Tongue (tissue), 2 donors: Measurements from ENCODE around the gene OPCML. TPM values are rescaled to one million over a fixed set of nuclear protein-coding genes. Genes with fewer than 3 reads are reported as not detected.

ENCODE experiments used
- DNase-seq: peaks from one replicate; pipeline ENCODE4 v3.0.0-alpha.2; 2015
- total RNA-seq: library from RNA; depleted of rRNA; stranded (reverse); fragments of >200 nt; gene quantifications from one replicate; pipeline ENCODE4 v1.2.3, GENCODE V29; 2014

Gene OPCML
- total RNA-seq, 1 donor from 2014 or later = 0.41 TPM

DNA sequence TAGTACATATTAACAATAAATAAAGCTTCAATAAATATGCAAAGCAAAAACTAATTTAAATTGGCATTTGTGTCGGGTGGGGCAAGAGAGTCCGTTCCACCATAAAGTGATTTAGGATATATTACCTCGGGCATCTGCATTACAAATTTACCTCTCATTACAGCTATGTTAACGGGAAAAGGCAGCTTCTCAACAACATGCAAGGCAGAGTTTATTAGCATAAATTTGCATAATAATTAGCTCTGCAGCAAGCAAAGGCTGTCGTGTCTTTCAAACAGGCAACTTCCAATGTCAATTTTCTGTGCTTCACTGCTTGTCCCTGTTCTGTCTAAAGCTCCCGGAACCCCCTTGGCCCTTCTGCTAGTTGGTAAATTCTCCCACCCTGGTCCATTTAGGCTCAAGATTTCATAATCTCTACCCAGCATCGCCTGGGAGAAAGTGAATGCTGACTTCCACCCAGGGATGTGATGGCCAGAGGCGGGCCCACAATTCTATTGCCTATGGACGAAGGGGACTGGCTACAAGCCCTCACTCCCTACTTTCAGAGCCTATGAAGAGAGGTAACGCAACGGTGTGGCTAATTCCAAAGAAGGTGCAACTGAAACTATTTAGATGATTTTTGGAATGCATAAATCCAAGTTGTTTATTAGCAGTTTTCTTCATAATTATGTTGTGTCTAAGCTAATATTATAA is 462.1 kb downstream of the OPCML start:
- no peak for DNase-seq

DNA sequence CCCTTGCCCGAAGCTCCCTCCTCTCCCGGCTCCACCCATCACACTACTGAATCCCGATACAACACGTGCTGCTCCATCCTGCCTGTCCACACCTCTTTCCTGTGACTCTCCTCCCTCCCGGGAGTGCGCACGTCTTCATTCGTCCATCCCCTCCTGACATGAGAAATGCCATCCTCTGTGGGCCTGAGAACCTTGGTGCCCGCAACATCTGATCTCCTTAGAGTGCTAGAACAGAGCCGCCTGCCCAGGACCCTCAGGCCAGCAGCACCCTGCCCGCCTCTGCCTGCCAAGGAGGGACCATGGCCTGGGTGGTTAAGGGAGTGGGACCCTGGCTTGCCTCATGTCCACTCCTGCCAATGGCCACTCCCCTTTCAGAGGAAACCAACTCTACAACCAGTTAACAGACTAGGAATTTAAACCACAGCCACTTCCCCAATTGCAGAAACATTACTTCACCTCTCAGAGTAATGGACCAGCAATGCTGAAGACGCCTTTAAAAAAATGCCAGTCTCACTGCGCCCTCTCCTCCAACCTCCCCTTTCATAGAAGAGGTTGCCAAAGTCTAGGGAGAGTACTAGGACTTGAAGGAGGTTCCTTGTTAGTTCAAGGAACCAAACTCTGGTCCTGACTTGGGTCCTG is 466.3 kb downstream of the OPCML start:
- DNase-seq = no peak

DNA sequence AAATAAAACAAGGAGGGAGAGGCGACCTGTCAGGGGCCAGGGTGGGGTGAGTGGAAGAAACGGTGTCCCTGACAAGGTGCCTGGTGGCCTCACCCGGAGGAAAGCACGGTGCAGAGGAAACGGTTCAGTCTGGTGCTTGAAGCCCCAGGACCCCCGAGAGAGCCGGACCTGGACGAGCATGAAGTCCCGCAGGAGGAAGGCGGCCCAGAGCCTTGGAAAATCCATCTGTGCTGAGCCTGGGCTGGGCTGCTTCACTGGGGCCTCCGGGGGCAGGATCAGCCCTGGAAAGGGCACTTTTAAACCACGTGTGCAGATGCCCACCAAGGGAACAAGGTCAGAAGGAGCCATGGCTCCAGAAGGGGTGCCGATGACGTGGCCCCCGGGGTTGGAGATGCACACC is 467.3 kb downstream of the OPCML start:
- DNase-seq = no peak

DNA sequence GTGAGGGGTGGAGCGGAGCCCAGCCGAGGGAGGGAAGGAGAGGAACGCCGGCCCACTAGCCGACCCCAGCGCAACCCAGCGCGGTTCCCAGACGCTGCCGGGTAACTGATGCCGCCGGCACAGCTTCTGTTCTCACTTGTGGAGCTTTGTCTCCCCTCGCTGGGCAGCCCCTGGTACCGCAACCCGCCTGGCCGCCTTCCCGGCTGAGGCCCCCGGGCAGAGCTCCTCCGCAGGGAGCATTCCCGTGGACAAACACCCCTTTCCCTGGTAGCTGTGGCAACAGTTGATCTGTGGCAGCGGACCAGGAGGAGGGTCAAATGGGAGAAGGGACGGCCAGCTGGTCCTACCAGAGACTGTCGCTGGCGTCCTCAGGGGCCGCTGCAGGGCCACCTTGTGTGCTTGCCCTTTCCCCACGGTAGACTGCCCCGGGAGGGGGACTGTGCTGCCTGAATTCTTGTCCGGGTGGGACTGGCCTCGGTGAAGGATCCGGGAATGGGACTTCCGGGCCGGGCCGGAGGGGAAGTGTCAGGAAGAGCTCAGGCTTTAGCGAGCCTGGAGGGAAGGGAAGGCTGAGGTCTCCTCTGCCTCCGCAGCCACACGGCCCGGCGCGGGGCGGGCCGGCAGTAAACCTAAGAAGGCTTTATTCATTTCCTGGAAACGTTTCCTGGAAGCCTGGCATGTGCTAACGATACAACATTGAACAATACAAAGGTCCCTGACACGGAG is 468.0 kb downstream of the OPCML start:
- peak; percentile 91 for DNase-seq

DNA sequence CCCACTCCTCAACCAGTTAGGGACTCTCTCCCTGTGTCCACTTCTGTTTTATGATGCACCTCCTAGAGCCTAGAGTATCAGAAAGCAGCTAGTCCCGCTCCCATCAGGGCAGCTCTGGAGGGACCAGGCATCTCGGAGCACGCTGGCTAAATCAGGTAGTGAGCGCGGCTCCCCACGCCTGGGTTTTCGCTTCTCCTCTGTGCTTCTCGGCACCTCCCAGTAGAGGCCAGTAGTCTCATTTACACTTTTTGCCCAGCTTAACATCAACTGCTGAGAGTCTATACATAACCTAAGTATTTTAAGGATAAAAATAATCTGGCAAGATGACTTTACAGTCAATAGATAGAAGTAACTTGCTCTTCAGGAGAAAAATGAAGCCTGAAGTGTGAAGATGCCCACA is 473.8 kb downstream of the OPCML start:
- no peak for DNase-seq

DNA sequence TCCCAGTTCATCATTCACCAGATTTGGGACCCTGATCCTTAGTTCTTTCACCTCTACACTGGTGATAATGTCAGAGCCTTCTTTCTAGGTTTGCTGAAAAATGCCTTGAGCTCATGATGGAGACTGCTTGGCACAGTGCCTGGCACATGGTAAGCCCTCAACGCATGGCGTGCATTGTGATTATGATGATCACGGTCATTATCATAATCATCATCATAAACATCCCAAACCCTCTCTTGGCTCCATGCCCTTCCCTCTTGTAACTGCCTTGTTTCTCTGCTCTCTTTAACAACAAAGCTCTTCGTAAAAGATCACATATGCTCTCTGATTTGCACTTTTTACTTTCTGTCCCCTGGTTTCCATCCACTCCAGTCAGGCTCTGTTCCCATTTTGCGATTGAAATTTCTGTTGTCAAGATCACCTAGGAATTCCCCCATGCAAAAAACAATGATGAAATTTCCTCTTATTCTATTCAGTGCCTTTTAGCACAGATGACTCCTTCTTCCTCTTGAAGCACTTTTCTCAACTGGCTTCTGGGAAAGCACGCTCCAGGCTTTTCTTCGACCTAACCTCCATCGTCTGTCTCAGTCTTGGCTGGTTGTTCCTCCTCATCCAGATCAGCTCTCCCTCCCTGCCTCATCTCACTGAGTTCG is 479.1 kb downstream of the OPCML start:
- no peak for DNase-seq

DNA sequence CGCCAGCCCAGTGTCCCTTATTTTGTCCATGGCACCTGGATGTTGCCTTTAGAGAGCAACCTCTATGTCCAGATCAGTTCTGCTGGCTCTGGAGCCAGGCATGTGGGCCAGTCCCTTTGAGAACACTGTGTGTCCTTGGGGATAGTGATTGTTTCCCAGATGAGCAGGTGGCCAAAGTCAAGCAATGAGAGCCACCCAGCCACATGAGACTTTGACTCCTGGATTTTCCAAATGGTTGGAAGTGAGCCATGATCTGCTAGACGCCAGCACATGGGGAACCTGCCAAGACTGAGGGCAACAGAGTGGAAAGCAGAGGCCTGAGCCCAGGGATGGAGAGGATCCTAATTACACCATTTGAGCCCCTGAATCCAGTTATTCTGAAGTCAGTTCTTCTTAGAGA is 479.8 kb downstream of the OPCML start:
- no peak for DNase-seq

DNA sequence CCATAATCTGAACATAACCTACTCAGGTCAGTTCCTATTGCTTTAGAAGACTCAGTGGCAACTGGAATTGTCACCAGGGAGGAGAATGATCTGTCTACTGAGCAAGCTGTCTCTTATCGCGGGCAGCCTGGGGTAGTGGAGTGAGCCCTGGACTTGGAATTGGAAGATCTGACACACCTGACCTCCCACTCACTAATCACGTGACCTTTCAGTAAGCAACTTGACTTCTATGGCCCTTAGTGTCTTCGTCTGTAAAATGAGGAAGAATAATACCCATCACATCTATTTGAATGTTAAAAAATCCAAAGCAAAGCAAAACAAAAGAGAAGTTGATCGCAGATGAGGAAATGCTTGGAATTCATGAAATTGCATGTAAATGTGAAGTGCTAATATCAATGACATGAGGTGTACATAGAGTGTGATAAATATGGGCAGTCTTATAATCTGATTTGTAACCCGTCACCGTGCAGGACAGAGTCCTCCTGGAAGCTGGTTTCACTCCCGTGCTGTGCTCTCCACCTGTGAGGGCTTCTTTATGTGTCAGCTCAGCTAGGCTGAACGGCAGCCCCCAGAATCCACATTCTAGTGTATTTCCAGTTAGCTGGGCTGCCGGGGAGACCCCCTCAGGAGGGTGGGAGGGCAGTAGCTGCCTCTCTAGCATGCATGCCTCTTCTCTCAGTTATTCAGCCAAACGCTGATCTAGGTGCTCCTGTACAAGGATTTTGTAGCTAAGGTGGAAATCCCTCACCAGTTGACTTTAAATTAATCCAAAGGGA is 482.9 kb downstream of the OPCML start:
- DNase-seq = no peak

DNA sequence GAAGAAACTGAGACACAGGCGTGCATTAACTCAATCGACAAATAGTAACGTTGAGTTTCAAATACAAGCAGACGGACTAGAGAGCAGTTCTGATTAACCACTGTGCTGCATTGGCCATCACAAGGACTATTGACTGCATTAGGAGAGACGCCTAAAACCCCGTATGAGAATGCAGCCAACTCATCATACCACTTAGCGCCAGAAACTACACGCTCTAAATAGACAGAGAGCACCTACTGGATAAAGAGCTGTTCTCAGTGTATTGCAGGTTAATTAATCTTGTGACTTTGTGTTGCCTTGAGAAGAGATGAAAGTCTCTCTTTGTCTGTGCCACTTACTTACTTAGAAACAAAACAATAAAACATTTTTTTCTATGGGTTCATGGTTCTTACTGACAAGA is 484.0 kb downstream of the OPCML start:
- DNase-seq = no peak

DNA sequence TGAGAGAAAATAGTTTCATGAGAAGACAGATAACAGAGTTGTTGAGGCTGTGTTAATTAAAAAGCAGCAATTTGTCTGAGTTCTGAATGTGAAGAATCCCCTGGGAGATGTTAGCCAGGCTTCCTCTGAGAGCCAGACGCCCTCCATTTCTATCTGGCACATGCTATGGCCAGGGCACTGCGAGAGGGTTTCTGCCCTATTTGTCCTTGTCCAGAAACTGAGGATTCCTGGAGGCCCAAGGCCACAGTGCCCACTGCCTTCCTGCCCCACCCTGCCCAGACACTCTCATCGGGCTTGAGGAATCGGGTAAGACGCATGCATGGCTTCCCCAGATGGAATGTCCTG is 484.6 kb downstream of the OPCML start:
- no peak for DNase-seq

DNA sequence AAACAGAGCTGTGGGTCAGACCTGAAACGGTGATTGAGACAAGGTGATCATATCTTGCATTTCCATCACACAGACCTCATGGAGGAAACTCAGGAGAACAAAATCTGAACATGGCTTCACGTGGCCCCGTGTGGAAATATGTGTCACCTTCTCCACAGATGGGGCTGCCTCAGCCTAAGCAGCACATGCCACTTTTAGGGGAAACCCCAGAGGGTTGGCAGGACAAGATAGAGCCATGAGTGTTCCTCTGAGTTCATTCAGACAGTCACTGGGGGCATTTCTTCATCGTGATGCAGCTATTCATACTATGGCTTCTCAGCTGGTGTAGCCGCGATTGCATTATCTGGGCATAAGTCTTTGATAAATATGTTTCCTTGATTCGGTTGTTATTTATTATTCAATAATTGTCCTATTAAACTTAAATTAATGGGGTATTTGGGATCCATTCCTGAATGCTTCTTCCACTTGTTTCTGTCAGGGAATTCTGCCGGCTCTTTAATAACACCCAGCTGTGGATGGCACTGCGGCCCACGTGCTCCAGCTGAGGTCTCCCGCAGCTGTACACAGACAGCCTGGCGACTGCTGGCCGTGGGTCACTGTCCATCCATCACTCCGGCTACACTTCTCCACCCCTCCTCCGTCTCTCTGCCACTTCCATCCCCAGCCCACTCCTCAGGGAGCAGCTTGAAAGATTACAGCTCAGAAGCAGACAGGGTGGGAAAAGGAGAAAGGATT is 485.1 kb downstream of the OPCML start:
- no peak for DNase-seq

DNA sequence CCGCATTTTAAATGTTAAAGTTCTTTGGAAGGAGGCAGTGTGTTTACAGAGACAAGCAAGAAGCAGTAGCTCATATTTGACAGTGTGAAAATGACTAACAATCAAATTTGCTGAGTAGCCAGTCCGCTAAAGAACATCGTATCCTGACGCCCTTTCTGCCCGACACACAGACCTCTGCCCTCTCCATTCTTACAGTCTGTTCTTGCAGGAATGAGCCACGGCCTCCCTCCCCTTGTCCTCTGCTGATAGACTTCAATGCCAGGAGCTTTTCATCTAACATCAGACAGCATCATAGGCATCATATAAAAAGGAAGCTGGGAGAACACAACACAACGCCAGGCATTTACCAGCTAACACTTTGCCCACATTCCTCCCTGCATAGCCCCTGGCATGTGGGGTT is 486.0 kb downstream of the OPCML start:
- no peak for DNase-seq

DNA sequence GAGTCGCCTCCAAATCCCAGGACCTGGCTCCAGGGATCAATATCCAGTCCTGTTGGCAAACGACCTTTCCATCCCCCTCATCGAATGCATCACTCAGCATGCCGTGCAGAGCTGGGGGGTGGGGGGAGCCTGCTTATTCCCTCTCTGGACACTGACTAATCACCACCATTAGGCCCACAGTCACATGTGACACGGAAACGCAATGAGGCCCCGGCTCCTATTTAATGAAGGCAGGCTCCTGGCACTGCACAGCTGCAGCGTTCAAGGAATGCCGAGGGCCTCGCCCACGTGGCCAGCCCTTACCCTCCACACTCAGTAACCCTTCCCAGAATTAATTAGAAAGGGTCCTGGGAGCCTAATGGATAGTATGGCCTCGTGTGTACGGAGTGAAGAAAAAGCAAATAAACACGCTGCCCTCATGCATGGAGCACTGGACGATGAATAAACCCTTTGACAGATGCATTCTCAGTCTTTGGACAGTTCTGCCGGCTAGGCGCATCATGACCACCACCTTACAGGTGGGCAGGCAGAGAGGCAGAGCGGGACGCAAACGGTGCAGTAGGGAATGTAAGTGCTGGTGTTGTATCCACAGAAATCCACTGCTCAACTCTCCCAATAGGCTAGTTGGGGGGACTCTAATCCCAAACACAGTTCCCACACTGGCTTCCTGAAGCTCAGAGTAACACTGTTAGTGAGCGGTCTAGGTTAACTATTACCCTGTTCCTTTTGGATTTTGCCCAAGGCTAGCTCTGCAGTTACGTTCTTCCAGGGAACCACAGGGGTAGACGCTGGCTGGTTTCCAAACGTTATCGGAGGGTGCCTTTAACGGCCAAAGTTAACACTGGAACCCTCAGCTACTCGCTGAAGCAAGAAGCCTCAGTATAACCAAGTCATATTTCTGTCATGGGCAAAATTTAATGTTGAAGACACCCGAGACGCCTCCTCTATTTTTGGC is 490.1 kb downstream of the OPCML start:
- peak; percentile 29 for DNase-seq

DNA sequence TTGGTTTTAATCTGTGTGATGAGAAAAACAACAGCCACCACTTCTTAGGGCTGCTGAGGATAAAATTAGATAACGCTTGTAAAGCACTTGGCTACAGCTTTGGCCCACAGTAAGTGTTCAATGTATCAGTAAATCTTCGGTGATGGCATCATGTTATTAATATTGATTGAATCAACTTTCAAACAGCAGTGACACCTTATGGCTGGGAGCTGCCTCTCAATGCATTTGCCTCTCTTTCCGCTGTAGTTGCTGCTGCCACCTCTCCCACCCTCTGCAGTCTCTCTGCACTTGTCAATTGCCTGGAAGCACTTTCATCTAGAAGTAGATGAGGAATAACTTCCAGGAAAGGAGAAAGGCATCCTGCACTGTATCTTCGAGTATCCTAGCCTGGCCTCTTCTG is 491.1 kb downstream of the OPCML start:
- no peak for DNase-seq

DNA sequence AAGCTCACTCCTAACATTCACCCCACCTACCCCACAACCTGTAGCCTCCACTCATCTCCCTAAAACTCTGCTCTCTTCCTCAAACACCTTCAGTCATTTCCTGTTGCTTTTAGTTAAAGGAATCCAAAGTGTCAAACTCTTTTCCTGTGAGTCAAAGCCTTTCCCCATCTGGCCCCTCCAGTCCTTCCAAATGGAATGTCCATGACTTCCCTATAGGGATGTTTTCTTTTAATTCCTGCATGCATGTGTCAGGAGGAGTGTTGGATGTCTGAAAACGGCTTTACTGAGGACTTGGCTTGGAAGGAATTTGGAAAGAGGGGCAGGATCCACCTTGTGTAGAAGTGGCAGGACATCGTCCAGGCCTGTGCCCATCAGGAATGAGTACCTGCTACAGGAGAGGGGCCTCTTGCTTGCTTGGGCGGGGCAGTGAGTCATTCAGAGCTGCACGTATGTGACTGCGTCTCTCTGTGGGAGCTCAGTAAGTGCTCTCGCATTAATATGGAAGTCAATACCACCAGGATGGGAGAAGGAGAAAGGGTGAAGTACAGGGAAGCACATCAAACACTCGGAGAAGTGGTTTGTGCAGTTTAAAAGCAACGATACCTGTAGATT is 491.9 kb downstream of the OPCML start:
- no peak for DNase-seq

DNA sequence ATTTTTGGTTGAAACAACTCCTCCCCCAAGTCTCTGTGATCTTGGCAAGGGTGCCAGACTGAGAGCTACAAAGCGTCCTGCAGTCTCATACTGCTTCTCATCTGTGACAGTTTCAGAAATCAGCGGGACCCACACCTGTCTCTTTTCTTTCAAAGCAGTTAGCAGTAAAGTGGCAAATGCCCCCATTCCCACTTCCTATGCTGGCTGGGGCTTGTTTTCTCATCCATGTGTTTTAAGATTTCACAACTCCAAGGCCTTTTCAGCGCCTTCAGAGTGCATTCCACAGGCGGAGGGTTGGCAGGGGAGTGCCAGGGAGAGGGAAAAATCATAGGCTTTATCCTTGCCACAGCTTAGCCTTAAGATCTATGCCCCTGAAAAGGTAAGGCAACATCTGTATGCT is 493.5 kb downstream of the OPCML start:
- peak; percentile 36 for DNase-seq

DNA sequence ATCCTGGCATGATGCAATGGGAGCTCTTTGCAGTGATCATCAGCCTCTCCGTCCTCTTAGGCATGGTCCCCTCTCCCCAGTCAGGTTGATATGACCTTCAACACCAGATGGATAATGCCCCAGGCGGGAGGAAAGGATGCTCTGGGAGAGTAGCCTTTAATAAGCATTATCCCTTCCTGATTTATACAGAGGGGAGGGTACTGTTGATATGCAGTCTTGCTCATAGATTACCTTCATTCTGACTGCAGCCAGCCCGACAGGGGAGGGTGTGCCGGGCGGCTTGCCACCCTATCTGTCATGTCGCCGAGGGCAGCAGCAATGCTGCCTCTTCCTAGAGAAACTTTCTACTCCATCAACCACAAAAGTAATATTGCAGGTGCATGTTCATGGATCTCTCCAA is 497.4 kb downstream of the OPCML start:
- no peak for DNase-seq

DNA sequence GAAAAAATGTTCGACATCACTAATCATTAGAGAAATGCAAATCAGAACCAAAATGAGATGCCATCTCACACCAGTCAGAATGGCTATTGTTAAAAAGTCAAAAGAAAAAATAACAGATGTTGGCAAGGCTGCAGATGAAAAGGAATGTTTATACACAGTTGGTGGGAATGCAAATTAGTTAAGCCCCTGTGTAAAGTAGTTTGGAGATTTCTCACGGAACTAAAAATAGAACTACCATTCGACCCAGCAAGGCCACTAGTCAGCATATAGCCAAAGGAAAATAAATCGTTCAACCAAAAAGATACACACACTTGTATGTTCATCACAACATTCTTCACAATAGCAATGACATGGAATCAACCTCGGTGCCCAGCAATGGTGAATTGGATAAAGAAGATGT is 503.2 kb downstream of the OPCML start:
- no peak for DNase-seq

DNA sequence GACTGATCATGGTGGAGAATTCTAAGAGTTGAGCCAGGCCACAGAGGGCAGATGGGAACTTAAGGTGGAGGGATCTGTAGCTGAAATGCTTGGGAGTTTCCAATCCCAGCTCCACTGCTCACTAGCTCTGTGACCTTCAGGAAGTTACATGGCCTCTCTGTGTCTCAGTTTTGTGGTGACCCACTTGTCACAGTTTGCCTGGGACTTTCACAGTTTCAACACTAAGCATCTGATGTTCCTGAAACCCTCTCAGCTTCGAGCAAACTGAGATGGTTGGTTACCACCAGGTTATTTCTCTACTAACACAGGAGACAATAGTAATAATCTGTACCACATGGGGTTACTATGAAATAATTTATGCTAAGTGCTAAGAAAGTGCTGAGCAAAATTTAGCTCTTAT is 505.3 kb downstream of the OPCML start:
- no peak for DNase-seq

DNA sequence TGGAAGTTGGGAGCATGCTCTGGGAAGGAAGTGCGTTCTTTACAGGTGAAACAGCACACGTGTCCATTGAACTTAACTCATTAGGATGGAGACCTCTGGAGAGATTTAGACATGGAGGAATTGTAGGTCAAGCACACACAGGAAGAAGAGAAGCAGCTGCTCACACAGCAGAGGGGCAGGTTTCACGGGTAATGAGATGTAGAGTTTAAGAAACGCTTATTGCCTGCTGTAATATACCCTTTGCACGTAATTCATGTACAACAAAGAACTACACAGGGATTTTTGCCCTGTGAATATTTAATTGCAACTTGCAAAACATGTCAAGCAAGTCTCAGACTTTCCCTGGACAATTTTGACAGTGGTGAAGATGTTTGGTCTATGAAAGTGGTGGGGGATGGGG is 508.0 kb downstream of the OPCML start:
- no peak for DNase-seq
